HL-60 (cell line): Measurements from ENCODE around the gene ROBO1.

ENCODE experiments used
- DNase-seq, 2 experiments: peaks; one replicate each; pipeline ENCODE4 v3.0.0-alpha.2; 2010 to 2020; ENCODE audit warnings: low read depth in 1 of 2, low spot score in 1 of 2
- H3K27ac ChIP-seq: fragments of 250-450 bp; sonication (Bioruptor Pico); replicated peaks from 2 replicates; pipeline ENCODE4 v1.5.1; 2020; ENCODE audit warnings: mild to moderate bottlenecking, moderate library complexity
- H3K27me3 ChIP-seq: fragments of 250-450 bp; sonication (Bioruptor Pico); 2 replicates; pipeline ENCODE4 v1.5.1; 2021; ENCODE audit warnings: mild to moderate bottlenecking, moderate library complexity; ENCODE audit not compliant: insufficient read depth, poor library complexity, severe bottlenecking
- H3K4me3 ChIP-seq: replicated peaks from 2 replicates; pipeline ENCODE4 v1.5.1; 2011; ENCODE audit warnings: mild to moderate bottlenecking, control low read depth, low read length; ENCODE audit not compliant: insufficient read depth
- CTCF ChIP-seq: IDR thresholded peaks from one replicate; pipeline ENCODE4 v1.5.1; 2011; ENCODE audit warnings: low read length, control low read depth, inconsistent platforms; ENCODE audit not compliant: insufficient read depth
- GABPA ChIP-seq: IDR thresholded peaks from 2 replicates; pipeline ENCODE4 v1.6.1; 2012; ENCODE audit warnings: low read depth
- POLR2AphosphoS5 ChIP-seq: IDR thresholded peaks from 2 replicates; pipeline ENCODE4 v1.6.1; 2012; ENCODE audit warnings: low read depth
- REST ChIP-seq: IDR thresholded peaks from 2 replicates; pipeline ENCODE4 v1.6.1; 2012; ENCODE audit warnings: low read depth; ENCODE audit not compliant: insufficient replicate concordance
- SPI1 ChIP-seq: IDR thresholded peaks from 2 replicates; pipeline ENCODE4 v1.6.1; 2012; ENCODE audit warnings: low read depth, mild to moderate bottlenecking, borderline replicate concordance

ROBO1 gene

GRCh38 chr3:79154865-79155264 is 612.9 kb downstream of the ROBO1 start:
- Histone ChIP-seq H3K27me3 (no peaks in the 10 kb centered on the region), H3K4me3 (no peak overlapping the region), H3K27ac (no peak overlapping the region)
- TF ChIP-seq GABPA (no peak), POLR2AphosphoS5 (no peak), REST (no peak), SPI1 (no peak), CTCF (no peak)
- DNase-seq, result no peak

DNA sequence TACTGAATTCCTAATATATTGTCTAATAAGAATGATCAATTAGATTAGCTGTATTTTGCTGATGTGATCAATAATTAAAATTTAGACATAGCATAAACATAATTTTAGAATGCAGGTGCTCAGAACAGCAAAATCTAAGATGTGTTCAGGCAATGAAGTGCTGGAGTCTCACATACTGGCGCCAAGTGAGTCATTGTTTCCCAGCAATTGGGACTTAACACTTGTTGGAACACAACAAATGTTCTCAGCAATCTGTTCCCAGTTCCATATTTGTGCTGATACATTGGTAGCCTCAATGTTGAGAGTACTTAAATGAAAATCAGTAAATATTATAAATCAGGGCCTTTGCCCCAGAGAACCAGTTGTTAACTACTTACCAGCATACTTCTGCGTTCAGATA is 619.0 kb downstream of the ROBO1 start:
- H3K27ac ChIP-seq, result no peak overlapping the region
- peaks cover 2% of the 10 kb centered on the region for H3K27me3 ChIP-seq
- TF ChIP-seq GABPA (no peak), REST (no peak), SPI1 (no peak)
- no peak for DNase-seq
- no peak overlapping the region for H3K4me3 ChIP-seq

DNA sequence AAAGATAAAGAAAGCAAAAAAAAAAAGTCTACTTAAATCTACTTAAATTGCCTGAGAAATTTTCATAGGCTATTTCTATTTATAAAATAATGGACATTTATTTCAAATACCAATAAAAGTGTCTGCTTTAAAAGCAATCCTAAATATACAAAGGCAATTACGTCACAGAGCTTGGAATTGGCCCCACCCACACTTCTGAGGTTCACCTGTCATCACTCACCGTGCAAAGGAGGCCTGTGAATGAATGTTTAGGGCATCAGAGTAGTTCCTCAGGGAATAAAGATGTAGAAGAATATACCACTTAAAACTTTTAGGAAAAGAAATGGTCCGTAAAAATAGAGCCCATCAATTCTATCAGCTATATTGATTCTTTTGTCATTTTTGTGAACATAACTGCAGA is 621.8 kb downstream of the ROBO1 start:
- H3K4me3 ChIP-seq, result no peak overlapping the region
- no peak for TF ChIP-seq REST
- TF ChIP-seq SPI1, result no peak
- no peak for TF ChIP-seq GABPA
- TF ChIP-seq POLR2AphosphoS5, result no peak
- TF ChIP-seq CTCF, result no peak
- H3K27ac ChIP-seq, result no peak overlapping the region
- no peak for DNase-seq
- H3K27me3 ChIP-seq, result peaks cover 2% of the 10 kb centered on the region

GRCh38 chr3:79140708-79141107 is 627.1 kb downstream of the ROBO1 start:
- H3K4me3 ChIP-seq, result no peak overlapping the region
- no peak for DNase-seq
- H3K27me3 ChIP-seq, result no peaks in the 10 kb centered on the region
- no peak overlapping the region for H3K27ac ChIP-seq
- no peak for TF ChIP-seq POLR2AphosphoS5
- TF ChIP-seq GABPA, result no peak
- no peak for TF ChIP-seq SPI1
- no peak for TF ChIP-seq REST
- TF ChIP-seq CTCF, result no peak
